T-helper 1 cell treated with Interleukin-12 subunit alpha and Interleukin-12 subunit beta and Interleukin-4 antibody, amounts not matched to agents 30 μg/mL and 1 μg/mL, for 36 hours (primary cell): ENCODE measurements around the gene EEF2KMT.
A peak's percentile ranks its signal among the peaks of the same experiment; 100 is the strongest.
"Not testable (repeated sequence)": the region's sequence is repeated elsewhere in the genome, so short reads cannot be mapped to it uniquely, and the experiment has no call there.

Experiments
- H3K27ac Mint-ChIP-seq: one replicate; pipeline ENCODE4 v1.8.0; 2021; ENCODE audit warnings: mild to moderate bottlenecking, mixed read lengths
- H3K27me3 Mint-ChIP-seq: one replicate; pipeline ENCODE4 v1.8.0; 2021; ENCODE audit warnings: low read depth, mixed read lengths
- H3K36me3 Mint-ChIP-seq: one replicate; pipeline ENCODE4 v1.8.0; 2021; ENCODE audit warnings: low read depth, mixed read lengths
- H3K4me1 Mint-ChIP-seq: one replicate; pipeline ENCODE4 v1.8.0; 2021; ENCODE audit warnings: low read depth, mixed read lengths
- H3K4me3 Mint-ChIP-seq: one replicate; pipeline ENCODE4 v1.8.0; 2021; ENCODE audit warnings: mild to moderate bottlenecking, moderate library complexity, mixed read lengths
- H3K9me3 Mint-ChIP-seq: one replicate; pipeline ENCODE4 v1.8.0; 2021; ENCODE audit warnings: mixed read lengths

The EEF2KMT gene, protein sequence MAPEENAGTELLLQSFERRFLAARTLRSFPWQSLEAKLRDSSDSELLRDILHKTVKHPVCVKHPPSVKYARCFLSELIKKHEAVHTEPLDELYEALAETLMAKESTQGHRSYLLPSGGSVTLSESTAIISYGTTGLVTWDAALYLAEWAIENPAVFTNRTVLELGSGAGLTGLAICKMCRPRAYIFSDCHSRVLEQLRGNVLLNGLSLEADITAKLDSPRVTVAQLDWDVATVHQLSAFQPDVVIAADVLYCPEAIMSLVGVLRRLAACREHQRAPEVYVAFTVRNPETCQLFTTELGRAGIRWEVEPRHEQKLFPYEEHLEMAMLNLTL

DNA sequence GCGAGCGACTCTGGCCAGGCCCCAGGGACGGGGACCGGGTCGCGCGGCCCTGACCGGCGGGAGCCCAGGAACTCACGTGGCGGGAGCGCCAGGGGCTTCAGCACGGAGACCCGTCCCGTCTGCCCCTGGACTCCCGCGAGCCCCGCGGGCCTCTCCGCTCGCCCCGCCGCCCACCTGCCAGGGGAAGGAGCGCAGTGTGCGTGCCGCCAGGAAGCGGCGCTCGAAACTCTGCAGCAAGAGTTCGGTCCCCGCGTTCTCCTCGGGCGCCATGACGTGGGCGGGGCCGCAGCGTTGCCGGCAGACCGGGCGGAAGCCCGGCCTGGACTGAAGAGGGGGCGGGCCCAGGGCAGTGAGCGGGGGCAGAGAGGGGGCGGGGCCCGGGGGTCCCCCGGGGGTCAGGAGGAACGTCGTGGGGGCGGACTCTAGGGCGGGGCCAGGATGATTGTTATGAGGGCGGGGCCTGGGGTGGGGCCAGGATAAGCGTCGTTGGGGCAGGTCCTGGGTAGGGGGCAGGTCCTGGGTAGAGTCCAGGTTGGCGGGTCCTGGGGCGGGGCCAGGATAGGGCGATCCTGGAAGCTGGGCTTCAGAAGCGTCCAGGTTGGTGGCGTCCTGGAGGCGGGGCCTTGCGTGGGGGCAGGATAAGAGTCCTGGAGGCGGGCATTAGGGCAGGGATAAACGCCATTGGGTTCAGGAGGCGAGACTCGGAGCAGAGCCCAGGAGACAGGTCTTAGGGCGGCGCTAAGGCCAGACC, at the start of gene EEF2KMT:
Gene EEF2KMT, minus strand, starts transcription at position 326 of the 751 bp plus-strand sequence. Its CDS starts 56 bp downstream, at position 270.
- peak within 1 kb of the TSS; percentile 91 for H3K4me3 Mint-ChIP-seq
- not testable (repeated sequence) for H3K36me3 Mint-ChIP-seq, H3K9me3 Mint-ChIP-seq, H3K27me3 Mint-ChIP-seq
- peak within 1 kb of the TSS; percentile 95 for H3K27ac Mint-ChIP-seq
- H3K4me1 Mint-ChIP-seq = peaks cover 18% of the 10 kb centered on the region

DNA sequence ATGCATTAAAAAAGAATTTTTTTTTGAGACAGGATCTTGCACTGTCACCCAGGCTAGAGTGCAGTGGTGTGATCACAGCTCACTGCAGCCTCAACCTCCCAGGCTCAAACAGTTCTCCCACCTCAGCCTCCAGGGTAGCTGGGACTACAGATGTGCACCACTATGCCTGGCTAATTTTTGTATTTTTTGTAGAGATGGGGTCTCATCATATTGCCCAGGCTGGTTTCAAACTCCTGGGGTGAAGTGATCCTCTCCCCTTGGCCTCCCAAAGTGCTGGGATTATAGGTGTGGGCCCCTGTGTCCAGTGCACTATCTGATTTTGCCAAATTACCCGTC, 47.0 kb upstream of the EEF2KMT start:
- not testable (repeated sequence) for H3K4me1 Mint-ChIP-seq, H3K9me3 Mint-ChIP-seq, H3K27me3 Mint-ChIP-seq, H3K4me3 Mint-ChIP-seq, H3K27ac Mint-ChIP-seq, H3K36me3 Mint-ChIP-seq

DNA sequence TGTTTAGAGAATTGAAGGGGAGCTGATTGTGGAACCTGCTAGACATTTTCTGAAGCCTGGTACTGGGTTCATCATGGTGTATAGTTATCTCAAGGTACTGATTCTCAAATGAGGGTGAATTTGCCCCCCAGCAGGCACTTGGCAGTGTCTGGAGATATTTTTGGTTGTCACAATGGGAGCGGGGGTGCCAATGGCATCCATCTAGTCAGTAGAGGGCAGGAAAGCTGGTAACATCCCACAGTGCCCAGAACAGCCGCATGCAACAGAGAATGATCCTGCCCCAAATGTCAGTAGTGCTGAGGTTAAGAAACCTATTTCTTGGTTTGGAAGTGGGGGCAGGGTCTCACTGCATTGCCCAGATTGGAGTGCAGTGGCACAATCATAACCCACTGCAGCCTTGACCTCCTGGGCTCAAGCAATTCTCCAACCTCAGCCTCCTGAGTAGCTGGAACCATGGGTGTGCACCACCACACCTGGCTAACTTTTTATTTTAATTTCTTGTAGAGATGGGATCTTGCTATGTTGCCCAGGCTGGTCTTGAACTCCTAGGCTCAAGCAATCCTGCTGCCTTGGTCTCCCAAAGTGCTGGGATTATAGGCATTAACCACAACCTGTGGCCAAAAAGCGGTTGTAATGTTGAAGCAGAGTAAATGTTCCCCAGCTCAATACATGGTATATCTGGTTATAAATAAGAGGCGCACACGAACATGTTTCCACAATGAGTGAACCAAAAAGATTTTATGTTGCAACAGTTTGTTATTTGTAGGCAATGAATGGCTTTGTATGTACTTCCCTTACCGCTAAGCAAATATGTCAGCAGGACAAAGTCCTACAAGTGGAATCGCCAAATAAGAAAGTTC, 46.4 kb upstream of the EEF2KMT start:
- Mint-ChIP-seq H3K36me3 (no peaks in the 10 kb centered on the region), H3K9me3 (no peaks in the 10 kb centered on the region), H3K4me3 (no peak overlapping the region), H3K27ac (no peak overlapping the region), H3K4me1 (no peaks in the 10 kb centered on the region), H3K27me3 (no peaks in the 10 kb centered on the region)

- H3K9me3 Mint-ChIP-seq, H3K36me3 Mint-ChIP-seq, H3K27ac Mint-ChIP-seq, H3K4me1 Mint-ChIP-seq, H3K4me3 Mint-ChIP-seq, H3K27me3 Mint-ChIP-seq: not testable (repeated sequence)
Observed at GRCh38 chr16:5140151-5140550, 42.6 kb upstream of the EEF2KMT start.

DNA sequence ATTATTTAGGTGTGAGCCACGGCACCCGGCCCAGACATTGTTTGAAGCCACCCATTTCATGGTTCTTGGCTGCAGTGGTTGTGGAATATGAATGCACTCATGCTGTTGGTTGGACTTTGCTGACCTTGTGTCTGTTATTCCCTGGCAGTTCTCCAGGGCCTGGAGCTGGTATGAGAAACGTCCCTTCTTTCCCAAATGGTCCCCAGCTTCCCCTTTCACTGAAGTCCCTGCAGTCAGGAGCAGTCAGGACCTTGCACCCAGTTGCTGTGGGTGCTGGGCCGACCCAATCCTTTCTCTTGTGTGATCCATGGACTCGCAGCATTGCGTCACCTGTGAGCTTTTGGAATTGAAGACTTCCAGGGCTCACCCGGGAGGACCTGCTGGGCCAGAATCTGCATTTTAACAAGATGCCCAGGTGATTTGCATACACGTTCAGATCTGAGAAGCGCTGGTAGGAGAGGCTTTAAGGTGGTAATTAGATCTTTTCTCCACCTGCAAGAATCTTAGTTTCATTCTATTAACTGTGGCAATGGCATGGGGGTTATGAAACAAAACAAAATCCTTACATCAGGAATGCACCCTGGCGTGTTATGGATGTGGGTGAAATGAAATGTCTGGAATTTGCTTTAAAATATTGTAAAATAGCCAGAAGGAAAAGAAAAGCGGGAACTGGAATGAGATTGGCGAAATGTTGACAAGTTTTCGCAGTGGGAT, 37.3 kb upstream of the EEF2KMT start:
- not testable (repeated sequence) for H3K36me3 Mint-ChIP-seq, H3K9me3 Mint-ChIP-seq, H3K4me3 Mint-ChIP-seq, H3K4me1 Mint-ChIP-seq, H3K27ac Mint-ChIP-seq
- peaks cover 22% of the 10 kb centered on the region for H3K27me3 Mint-ChIP-seq

GRCh38 chr16:5132915-5133600, 35.5 kb upstream of the EEF2KMT start:
- H3K9me3 Mint-ChIP-seq, H3K4me3 Mint-ChIP-seq, H3K36me3 Mint-ChIP-seq, H3K27ac Mint-ChIP-seq, H3K4me1 Mint-ChIP-seq: not testable (repeated sequence)
- peaks cover 22% of the 10 kb centered on the region for H3K27me3 Mint-ChIP-seq

- not testable (repeated sequence) for H3K4me1 Mint-ChIP-seq, H3K36me3 Mint-ChIP-seq, H3K9me3 Mint-ChIP-seq, H3K4me3 Mint-ChIP-seq, H3K27ac Mint-ChIP-seq
- H3K27me3 Mint-ChIP-seq = peaks cover 19% of the 10 kb centered on the region
Observed at GRCh38 chr16:5131467-5132004, 33.9 kb upstream of the EEF2KMT start.

- not testable (repeated sequence) for H3K36me3 Mint-ChIP-seq, H3K4me3 Mint-ChIP-seq
Observed at GRCh38 chr16:5117300-5118087, 19.9 kb upstream of the EEF2KMT start.

GRCh38 chr16:5116780-5117295, 19.2 kb upstream of the EEF2KMT start:
- H3K27me3 Mint-ChIP-seq = peaks cover 28% of the 10 kb centered on the region
- not testable (repeated sequence) for H3K9me3 Mint-ChIP-seq, H3K27ac Mint-ChIP-seq, H3K4me1 Mint-ChIP-seq, H3K4me3 Mint-ChIP-seq, H3K36me3 Mint-ChIP-seq

More at GRCh38 chr16:5117300-5118087, 19.9 kb upstream of the EEF2KMT start:
- not testable (repeated sequence) for H3K27ac Mint-ChIP-seq, H3K4me1 Mint-ChIP-seq, H3K9me3 Mint-ChIP-seq
- H3K27me3 Mint-ChIP-seq = peaks cover 28% of the 10 kb centered on the region

DNA sequence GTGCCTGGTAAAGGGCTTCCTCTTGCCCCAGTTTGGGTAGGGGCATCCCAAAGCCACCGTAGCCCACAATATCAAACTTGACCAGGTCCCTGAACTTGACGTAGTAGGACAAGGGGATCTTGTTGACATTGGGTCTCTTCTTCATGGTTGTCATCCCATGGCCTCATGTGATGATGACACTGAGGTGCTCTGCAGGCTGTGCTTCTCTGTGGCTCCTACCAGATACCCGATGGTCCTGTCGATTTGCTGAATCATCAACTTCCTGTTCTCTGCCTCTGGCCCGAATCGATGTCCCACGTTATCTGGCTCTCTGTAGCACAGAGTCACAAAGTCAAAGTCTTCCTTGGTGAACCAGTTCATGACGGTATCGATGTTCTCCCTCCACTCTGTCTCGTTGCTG, 13.3 kb upstream of the EEF2KMT start:
- not testable (repeated sequence) for H3K36me3 Mint-ChIP-seq, H3K9me3 Mint-ChIP-seq, H3K27ac Mint-ChIP-seq, H3K4me3 Mint-ChIP-seq, H3K4me1 Mint-ChIP-seq, H3K27me3 Mint-ChIP-seq

- Mint-ChIP-seq H3K9me3 (no peaks in the 10 kb centered on the region), H3K27me3 (no peaks in the 10 kb centered on the region), H3K4me1 (peaks cover 2% of the 10 kb centered on the region), H3K36me3 (no peaks in the 10 kb centered on the region), H3K27ac (no peak overlapping the region), H3K4me3 (no peak overlapping the region)
Observed at GRCh38 chr16:5108505-5109158, 11.0 kb upstream of the EEF2KMT start.

DNA sequence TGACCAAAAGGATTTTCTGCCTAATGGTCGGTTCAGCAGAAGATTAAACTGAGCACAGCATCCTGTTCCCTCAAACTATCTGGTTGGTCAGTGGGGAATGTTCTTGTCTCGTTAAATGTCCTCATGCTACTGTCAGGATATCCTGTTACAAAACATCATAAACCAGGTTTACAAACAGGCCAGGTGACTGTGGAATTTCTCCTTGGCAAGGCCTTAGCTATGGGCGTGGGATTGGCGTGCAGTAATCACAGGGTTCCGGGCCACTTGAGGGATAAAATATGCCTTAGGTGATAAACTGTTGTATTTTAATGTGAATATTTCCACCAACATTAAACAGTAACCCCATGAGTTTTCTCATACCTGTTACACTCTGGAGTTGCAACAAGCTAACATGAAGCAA, 7.4 kb upstream of the EEF2KMT start:
- H3K4me3 Mint-ChIP-seq, H3K27me3 Mint-ChIP-seq, H3K27ac Mint-ChIP-seq, H3K36me3 Mint-ChIP-seq, H3K4me1 Mint-ChIP-seq, H3K9me3 Mint-ChIP-seq: not testable (repeated sequence)
